IPS DF 19.7 (cell line): Measurements from ENCODE around the gene SETD6.

Experiments
- DNase-seq: peaks from one replicate; pipeline ENCODE4 v3.0.0-alpha.2; 2013; ENCODE audit warnings: low read depth, low spot score

SETD6 gene

GRCh38 chr16:58507963-58508670, 7.2 kb upstream of the SETD6 start:
- no peak for DNase-seq

- no peak for DNase-seq
Observed at GRCh38 chr16:58508671-58509251, 6.6 kb upstream of the SETD6 start.

GRCh38 chr16:58509256-58510096, 5.8 kb upstream of the SETD6 start:
- no peak for DNase-seq

- no peak for DNase-seq
Observed at GRCh38 chr16:58510097-58510775, 5.1 kb upstream of the SETD6 start.

- DNase-seq: no peak
Observed at GRCh38 chr16:58510776-58511628, 4.3 kb upstream of the SETD6 start.

- no peak for DNase-seq
Observed at GRCh38 chr16:58511933-58512815, 3.1 kb upstream of the SETD6 start.

- no peak for DNase-seq
Observed at GRCh38 chr16:58513874-58514273, 1.4 kb upstream of the SETD6 start.

GRCh38 chr16:58515871-58516767, 802 bp downstream of the SETD6 start:
- no peak for DNase-seq

- no peak for DNase-seq
Observed at GRCh38 chr16:58516768-58517107, 1.4 kb downstream of the SETD6 start.

GRCh38 chr16:58518083-58518979, 3.0 kb downstream of the SETD6 start:
- no peak for DNase-seq

GRCh38 chr16:58518980-58519368, 3.7 kb downstream of the SETD6 start:
- DNase-seq: no peak

- no peak for DNase-seq
Observed at GRCh38 chr16:58519707-58520106, 4.4 kb downstream of the SETD6 start.

GRCh38 chr16:58530179-58530578, 14.9 kb downstream of the SETD6 start:
- DNase-seq: no peak

GRCh38 chr16:58532414-58532813, 17.1 kb downstream of the SETD6 start:
- no peak for DNase-seq

GRCh38 chr16:58533751-58534470, 18.6 kb downstream of the SETD6 start:
- no peak for DNase-seq

- DNase-seq: no peak
Observed at GRCh38 chr16:58535100-58535499, 19.8 kb downstream of the SETD6 start.

- DNase-seq: no peak
Observed at GRCh38 chr16:58536278-58536677, 21.0 kb downstream of the SETD6 start.
